ENCODE measurements around the gene LMO7.

LMO7 gene

GRCh38 chr13:75861786-75862185 lies 225.7 kb downstream of the LMO7 start:
- no peak for DNase-seq

GRCh38 chr13:75864718-75865117 lies 228.6 kb downstream of the LMO7 start:
- no peak for DNase-seq

GRCh38 chr13:75867379-75868117 lies 231.4 kb downstream of the LMO7 start:
- no peak for DNase-seq

DNA sequence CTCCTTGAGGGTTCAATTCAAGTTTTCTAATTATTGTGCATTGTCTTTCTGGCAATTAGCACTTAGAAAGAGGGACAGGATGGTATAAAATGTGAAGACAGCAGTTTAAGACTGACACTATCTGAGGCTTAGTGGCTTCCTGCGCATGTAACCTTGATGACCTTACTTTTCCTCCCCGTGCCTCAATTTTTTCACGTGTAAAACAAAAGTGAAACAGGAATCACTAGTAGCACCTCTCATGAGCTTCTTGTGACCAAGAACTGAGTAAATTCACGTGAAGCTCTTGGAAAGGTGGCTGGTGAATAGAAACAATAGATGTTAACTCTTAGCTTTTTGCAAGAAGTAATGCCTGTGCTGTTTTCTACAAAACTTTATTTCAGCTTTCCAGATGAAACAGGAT lies 233.9 kb downstream of the LMO7 start:
- DNase-seq: no peak

- DNase-seq: no peak
Observed at GRCh38 chr13:75870397-75870903, 234.3 kb downstream of the LMO7 start.

- DNase-seq: no peak
Observed at GRCh38 chr13:75871059-75871458, 234.9 kb downstream of the LMO7 start.

- DNase-seq: no peak
Observed at GRCh38 chr13:75872980-75873379, 236.8 kb downstream of the LMO7 start.

DNA sequence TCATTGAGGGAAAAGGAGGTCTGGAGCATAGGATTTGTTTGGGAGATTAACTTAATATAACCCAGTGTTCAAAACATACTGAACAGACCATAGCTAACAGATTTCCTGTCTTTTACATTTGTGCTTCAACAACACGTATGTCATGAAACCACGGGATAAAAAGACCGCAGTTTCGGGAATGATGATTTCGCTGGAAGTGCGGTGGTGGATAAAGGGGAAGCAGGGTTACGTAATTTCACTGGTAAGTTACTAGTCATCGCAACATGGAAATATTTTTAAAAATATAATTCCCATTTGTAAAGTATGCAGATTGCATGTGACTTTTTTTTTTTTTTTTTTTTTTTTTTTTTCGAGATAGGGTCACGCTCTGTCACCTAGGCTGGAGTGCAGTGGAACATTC lies 237.4 kb downstream of the LMO7 start:
- DNase-seq: no peak

DNA sequence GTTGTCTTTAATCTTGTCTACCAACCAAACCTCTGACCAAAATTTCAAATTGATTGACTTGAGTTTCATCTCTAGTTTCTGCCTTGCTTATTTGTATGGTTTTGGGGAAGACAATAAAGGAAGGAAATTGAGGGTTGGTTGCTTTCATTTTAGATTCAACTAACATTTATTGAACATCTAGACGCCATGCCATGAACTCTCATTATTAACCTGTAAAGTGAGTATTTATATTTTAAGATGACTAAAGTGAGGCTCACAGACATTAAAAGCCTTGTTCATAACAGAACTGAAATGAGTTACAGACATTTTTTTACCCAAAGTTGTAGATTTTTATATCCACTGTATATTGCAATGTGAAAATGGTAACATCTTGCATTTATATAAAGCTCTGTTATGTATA lies 239.3 kb downstream of the LMO7 start:
- no peak for DNase-seq

GRCh38 chr13:75876142-75877050 lies 240.3 kb downstream of the LMO7 start:
- DNase-seq: no peak

DNA sequence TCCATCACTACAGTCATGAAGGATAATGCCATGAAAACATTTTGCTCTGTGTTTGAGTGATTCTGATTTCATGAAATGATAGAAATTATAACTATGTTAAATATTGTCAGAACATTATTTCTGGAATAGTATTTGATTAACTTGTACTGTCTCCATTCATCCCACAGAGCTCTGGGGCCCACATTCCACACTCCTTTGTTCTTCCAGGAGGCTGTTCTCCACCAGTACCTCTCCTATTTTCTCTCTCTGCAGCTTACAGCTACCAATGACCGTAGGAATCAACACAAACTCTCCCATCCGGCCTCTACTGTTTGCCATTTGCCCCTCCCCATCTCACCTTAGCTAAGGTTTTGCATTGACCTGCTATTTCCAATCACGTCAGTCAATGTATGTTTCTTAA lies 240.9 kb downstream of the LMO7 start:
- DNase-seq: no peak

DNA sequence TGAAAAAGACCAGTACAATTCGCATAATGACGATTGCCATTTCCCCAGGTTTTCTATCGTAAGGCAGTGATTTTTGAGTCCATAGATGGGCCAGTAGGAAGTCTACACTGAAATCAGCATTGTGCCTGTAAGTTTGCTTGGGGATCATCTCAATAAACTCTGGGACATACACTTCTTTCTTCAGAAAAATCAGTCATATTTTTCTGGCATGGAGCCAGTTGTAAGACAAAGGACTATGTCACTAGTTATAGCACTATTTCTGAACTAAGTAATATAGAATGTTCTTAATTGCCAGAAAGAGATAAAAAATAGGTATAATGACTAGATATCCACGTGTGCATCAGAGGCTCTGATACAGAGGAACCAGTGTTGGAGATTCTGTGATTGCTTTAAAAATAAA lies 243.5 kb downstream of the LMO7 start:
- DNase-seq: no peak

DNA sequence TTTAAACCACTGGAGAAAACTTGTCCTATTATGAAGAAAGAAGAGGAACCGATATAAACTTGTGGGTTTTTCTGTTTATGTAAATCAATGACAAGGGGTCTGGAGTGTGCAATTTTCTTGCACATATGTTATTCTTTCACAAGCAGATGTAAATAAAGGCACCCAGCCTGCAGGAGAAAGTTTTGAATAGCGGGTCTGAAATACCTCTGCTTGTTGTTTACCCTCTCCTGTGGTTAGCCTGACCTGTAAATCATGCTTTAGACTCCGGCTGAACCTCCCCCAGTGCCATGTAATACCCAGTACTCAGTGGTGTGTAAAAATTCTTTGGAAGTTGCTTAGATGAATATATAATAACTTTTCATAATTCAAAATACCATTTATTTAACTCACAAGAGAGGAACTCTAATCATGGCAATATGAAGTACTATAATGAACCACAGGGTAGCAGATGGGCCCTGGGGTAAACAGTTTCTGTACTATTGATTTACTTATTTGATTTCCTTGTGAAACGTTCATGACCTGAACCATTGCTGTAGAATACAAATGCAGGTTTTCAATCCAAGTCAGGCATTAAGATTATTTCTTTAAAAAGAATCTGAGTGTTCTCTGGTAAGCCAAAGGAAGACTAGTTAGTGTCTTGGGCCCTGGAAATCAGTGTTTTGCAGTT lies 245.1 kb downstream of the LMO7 start:
- no peak for DNase-seq

DNA sequence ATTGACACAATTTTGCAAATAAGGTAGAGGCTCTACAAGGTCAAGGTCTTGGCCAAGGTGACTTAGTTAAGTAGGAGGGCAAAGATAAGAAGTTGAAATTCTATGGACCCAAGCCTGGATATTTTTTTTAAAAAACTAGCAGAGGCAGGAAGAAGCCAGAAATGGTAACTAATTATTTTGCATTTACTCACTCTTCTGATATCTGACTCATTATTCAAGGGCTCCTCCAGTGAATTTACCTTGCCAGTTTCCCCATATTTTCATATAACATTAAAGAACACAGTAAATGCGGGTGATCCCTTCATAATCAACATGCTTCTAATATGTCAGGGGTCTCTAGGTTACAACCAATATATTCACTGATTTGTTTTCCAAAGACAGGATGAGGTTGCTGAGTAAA lies 246.1 kb downstream of the LMO7 start:
- no peak for DNase-seq

- no peak for DNase-seq
Observed at GRCh38 chr13:75889427-75889826, 253.3 kb downstream of the LMO7 start.

DNA sequence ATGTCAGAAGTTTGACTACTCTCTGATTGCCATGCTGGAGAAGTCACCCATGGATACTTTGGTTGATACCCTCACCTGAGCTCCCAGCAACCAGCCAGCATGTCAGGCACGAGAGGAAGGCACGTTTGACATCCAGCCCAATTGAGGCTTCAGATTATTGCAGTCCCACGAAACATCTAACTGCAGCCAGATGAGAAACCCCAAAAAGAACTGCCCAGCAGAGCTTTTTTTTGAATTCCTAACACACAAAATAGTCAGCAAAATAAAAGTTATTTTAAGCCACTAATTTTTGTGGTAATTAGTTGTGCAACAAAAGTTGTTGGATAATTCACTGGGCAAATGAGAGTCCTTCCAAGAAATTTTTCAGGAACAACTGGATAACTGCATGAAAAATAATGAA lies 259.0 kb downstream of the LMO7 start:
- no peak for DNase-seq

- DNase-seq: no peak
Observed at GRCh38 chr13:75896271-75896670, 260.1 kb downstream of the LMO7 start.

DNA sequence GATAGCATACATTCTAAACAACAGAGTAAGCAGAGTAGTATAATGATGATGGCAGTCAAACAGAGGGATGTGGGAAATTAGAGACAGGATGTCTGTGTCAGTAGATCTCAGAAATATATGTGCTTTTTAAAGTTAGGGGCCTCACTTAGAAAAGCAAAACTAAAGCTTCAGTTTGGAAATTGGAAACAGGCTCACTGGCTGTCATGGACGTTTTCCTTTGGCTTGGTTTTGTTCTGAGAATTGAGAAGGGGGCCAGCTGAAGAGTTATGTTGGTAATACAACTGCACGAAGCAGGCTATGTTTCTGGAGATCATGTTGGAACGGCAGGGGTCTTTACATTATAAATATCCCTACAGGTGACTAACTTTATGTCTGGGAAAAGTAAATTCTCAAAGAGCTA lies 261.3 kb downstream of the LMO7 start:
- no peak for DNase-seq

DNA sequence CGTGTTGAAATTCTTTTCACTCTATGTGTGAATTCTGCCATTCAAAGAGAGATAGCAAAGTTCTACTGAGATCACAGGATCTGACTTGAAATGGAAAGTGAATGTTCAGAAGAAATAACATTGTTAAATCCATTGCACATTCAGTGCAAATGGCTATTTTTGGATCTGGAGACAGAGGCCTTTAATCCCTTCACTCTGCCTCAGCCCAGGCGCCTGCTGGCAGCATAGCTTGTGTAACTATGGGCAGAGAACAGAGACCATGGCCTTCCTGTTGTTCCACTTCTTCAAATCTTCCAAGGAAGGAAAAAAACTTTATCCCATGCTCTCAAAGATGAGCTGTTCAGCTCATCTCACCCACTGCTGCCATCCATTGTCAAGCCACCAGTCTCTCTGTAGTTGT lies 265.4 kb downstream of the LMO7 start:
- DNase-seq: no peak

DNA sequence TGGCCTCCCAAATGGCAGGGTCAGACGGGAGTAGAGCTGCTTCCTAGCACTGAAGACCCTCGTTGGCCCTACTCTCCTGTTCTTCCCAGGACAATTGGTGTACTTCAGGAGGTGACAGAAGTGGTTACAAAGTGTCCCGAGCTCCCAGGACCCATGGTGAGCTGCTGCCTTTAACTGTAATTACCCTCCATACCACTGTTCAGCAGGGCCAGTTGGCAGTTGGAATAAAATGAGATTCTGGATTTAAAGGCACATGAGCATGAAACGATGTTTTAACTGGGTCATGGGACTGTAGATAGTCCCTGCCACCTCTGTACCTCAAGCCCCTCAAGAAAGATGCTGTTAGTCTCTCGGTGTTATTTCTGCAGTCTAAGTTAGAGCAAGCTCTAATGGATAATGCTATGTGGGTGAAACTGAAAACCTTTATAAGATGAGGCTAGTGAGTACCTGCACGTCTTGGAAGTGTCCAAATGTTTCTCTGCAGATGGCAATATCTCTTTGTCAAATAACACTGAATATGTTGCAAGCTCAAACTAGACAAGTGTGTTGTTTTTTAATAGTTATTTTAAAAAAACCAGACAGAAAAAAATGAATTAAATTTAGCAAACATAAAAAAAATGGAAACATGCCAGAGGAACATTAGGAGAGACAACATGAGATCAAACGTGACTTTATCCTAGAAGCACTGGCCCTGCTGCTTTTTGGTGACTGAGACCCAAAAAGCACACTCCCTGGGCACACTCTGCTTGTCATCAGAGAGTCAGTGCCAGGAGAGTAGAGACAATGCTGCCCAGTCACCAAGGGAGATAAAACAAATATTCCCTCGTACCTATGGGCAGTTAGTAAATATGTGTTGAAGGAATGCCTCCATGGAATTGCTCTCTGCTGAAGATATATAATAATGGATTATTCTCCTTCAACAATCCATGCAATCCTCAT lies 266.3 kb downstream of the LMO7 start:
- no peak for DNase-seq

DNA sequence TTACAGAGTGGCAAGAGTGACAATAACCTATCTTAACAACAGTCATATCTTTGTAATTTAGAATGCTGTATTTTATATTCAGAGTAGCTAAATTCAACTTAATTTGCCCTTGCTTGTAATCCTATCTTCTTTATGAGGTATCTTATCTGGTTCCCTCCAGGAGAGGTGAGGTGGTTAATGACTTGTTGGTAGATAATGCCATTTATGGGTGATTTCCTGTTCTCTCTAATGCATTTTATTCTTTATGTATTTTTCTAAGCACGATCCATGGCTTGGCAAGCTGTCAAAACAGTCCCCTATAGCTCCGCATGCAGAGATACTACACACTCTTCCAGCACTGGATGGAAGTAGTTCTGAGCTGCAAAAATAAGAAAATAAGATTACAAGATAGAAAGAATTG lies 267.9 kb downstream of the LMO7 start:
- DNase-seq: no peak

DNA sequence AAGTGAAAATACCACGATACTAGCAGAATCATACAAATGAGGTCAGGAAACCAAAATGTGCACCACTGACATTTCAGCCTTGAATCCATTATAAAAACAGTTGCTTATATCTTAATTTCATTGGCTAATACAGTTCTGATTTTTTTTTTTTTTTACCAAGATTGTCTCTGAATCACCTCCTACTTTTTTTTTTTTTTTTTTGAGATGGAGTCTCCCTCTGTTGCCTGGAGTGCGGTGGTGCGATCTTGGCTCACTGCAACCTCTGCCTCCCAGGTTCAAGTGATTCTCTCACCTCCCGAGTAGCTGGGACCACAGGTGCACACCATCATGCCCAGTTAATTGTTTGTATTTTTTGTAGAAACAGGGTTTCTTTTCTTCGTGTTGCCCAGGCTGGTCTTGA lies 270.2 kb downstream of the LMO7 start:
- DNase-seq: no peak
